Measurements from ENCODE around the gene HNRNPAB. TPM values are rescaled to one million over a fixed set of nuclear protein-coding genes. Genes with fewer than 3 reads are reported as not detected.

Gene HNRNPAB
- total RNA-seq, 6 experiments from 2014 or later, result 44.2 to 96.1 (median 73.5) TPM

- WGBS (ENCODE audit: insufficient coverage, low coverage, low lambda C conversion rate, missing lambda C conversion rate), result 85% methylated on average over 3 of the region's 3 CpGs
- no peak for ATAC-seq
Measured at GRCh38 chr5:178216779-178217178, 12.4 kb downstream of the HNRNPAB start.

GRCh38 chr5:178218237-178218776, 14.0 kb downstream of the HNRNPAB start:
- Histone ChIP-seq H3K36me3 (peaks cover 0 to 61% (median 15%) of the 10 kb centered on the region in 4 donors), H3K27ac (no peak overlapping the region), H3K4me1 (peaks cover 0 to 29% (median 9%) of the 10 kb centered on the region in 4 donors), H3K9me3 (no peaks in the 10 kb centered on the region), H3K4me3 (no peak overlapping the region), H3K27me3 (no peaks in the 10 kb centered on the region)
- intact Hi-C loops (cut with DNase I), result no loop called here
- no peak for ATAC-seq
- 27% methylated on average over 1 of the region's 5 CpGs for WGBS (ENCODE audit: insufficient coverage, low coverage, low lambda C conversion rate, missing lambda C conversion rate)
- TF ChIP-seq POLR2A (IDR thresholded peaks at IDR 0.05), result no peak
- no peak for TF ChIP-seq CTCF (IDR thresholded peaks at IDR 0.05)
- no peak for DNase-seq

More at GRCh38 chr5:178216779-178217178, 12.4 kb downstream of the HNRNPAB start:
- no peak for TF ChIP-seq POLR2A (IDR thresholded peaks at IDR 0.05)
- TF ChIP-seq CTCF (IDR thresholded peaks at IDR 0.05), result no peak
- DNase-seq, result no peak
- intact Hi-C loops (cut with DNase I), result no loop called here
- peaks cover 0 to 39% (median 16%) of the 10 kb centered on the region in 4 donors for H3K4me1 ChIP-seq
- H3K4me3 ChIP-seq, result no peak overlapping the region
- H3K36me3 ChIP-seq, result peaks cover 5 to 61% (median 13%) of the 10 kb centered on the region in 4 donors
- H3K27me3 ChIP-seq, result no peaks in the 10 kb centered on the region
- H3K27ac ChIP-seq, result no peak overlapping the region
- no peaks in the 10 kb centered on the region for H3K9me3 ChIP-seq

- TF ChIP-seq CTCF (IDR thresholded peaks at IDR 0.05) (no peak), POLR2A (IDR thresholded peaks at IDR 0.05) (no peak)
- no peak overlapping the region for H3K4me3 ChIP-seq
- peaks cover 0 to 23% (median 7%) of the 10 kb centered on the region in 4 donors for H3K4me1 ChIP-seq
- WGBS (ENCODE audit: insufficient coverage, low coverage, low lambda C conversion rate, missing lambda C conversion rate), result 86% methylated on average over 3 of the region's 3 CpGs
- peaks cover 0 to 61% (median 15%) of the 10 kb centered on the region in 4 donors for H3K36me3 ChIP-seq
- H3K9me3 ChIP-seq, result no peaks in the 10 kb centered on the region
- H3K27ac ChIP-seq, result no peak overlapping the region
- intact Hi-C loops (cut with DNase I), result no loop called here
- no peaks in the 10 kb centered on the region for H3K27me3 ChIP-seq
- ATAC-seq (no peak), DNase-seq (no peak)
Measured at GRCh38 chr5:178218827-178219226, 14.5 kb downstream of the HNRNPAB start.

- TF ChIP-seq POLR2A (IDR thresholded peaks at IDR 0.05), result no peak
- no peak for TF ChIP-seq CTCF (IDR thresholded peaks at IDR 0.05)
- DNase-seq, result peak in 1 of 3 donors; percentile 4
- H3K36me3 ChIP-seq, result peaks cover 0 to 47% (median 8%) of the 10 kb centered on the region in 4 donors
- 55% methylated on average over 3 of the region's 3 CpGs for WGBS (ENCODE audit: insufficient coverage, low coverage, low lambda C conversion rate, missing lambda C conversion rate)
- H3K9me3 ChIP-seq, result no peaks in the 10 kb centered on the region
- H3K27ac ChIP-seq, result no peak overlapping the region
- H3K27me3 ChIP-seq, result no peaks in the 10 kb centered on the region
- ATAC-seq, result peak in 3 of 4 donors; percentile 6 to 35 (median 8)
- peaks cover 0 to 14% (median 0%) of the 10 kb centered on the region in 4 donors for H3K4me1 ChIP-seq
- intact Hi-C loops (cut with DNase I), result no loop called here
- no peak overlapping the region for H3K4me3 ChIP-seq
Measured at GRCh38 chr5:178221282-178221681, 16.9 kb downstream of the HNRNPAB start.

All from right lobe of liver (tissue), 6 donors.